Measurements from ENCODE around the gene CCNF. TPM values are rescaled to one million over a fixed set of nuclear protein-coding genes. Genes with fewer than 3 reads are reported as not detected.
A peak's percentile ranks its signal among the peaks of the same experiment; 100 is the strongest.

The CCNF gene
- total RNA-seq, 1 donor from 2014 or later = 41.6 TPM

DNA sequence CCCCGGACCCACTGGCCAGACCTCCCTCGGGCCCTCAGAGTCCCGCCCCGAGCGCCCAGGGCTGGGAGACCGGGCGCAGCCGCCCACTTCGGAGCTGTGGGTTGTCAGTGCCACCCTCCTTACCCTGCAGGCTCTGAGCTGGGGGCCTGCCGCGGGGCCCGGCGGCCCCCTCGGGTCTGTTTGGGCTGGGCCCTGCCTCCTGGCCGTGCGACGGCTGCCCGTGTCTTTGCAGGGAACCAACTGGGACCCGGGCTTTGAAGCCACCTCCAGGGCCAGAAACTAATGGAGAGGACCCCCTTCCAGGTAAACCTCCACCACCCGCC lies 31.1 kb downstream of the CCNF start:
- Mint-ChIP-seq H3K4me1 (peaks cover 7% of the 10 kb centered on the region), H3K4me3 (peak overlapping the region; percentile 83), H3K27me3 (ENCODE audit: insufficient read depth, low read depth) (peaks cover 6% of the 10 kb centered on the region), H3K9me3 (peaks cover 2% of the 10 kb centered on the region), H3K36me3 (peaks cover 7% of the 10 kb centered on the region), H3K27ac (no peak overlapping the region)
- H3F3A ChIP-seq (ENCODE audit: low read depth) = peaks cover 49% of the 10 kb centered on the region
- H3K9me3 ChIP-seq (ENCODE audit: low read depth) = no peaks in the 10 kb centered on the region
- no peaks in the 10 kb centered on the region for H3K27me3 ChIP-seq
- H3K36me3 ChIP-seq = no peaks in the 10 kb centered on the region
- H3K9ac ChIP-seq = peak overlapping the region; percentile 45
- peaks cover 14% of the 10 kb centered on the region for H3K4me1 ChIP-seq
- peak overlapping the region; percentile 97 for H3K4me2 ChIP-seq
- peak overlapping the region; percentile 42 for H3K27ac ChIP-seq
- H3K4me3 ChIP-seq = peak overlapping the region; percentile 79
- no peak overlapping the region for H2AFZ ChIP-seq (replicated peaks)
- TF ChIP-seq EZH2phosphoT487 (IDR thresholded peaks at IDR 0.05) (no peak), EZH2 (IDR thresholded peaks at IDR 0.05) (no peak)
- TF ChIP-seq, protein P1, sequence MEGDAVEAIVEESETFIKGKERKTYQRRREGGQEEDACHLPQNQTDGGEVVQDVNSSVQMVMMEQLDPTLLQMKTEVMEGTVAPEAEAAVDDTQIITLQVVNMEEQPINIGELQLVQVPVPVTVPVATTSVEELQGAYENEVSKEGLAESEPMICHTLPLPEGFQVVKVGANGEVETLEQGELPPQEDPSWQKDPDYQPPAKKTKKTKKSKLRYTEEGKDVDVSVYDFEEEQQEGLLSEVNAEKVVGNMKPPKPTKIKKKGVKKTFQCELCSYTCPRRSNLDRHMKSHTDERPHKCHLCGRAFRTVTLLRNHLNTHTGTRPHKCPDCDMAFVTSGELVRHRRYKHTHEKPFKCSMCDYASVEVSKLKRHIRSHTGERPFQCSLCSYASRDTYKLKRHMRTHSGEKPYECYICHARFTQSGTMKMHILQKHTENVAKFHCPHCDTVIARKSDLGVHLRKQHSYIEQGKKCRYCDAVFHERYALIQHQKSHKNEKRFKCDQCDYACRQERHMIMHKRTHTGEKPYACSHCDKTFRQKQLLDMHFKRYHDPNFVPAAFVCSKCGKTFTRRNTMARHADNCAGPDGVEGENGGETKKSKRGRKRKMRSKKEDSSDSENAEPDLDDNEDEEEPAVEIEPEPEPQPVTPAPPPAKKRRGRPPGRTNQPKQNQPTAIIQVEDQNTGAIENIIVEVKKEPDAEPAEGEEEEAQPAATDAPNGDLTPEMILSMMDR (IDR thresholded peaks at IDR 0.05) = no peak
- H3K79me2 ChIP-seq (ENCODE audit: low read depth) = peaks cover 15% of the 10 kb centered on the region
- H4K20me1 ChIP-seq (ENCODE audit: low read depth) = peaks cover 25% of the 10 kb centered on the region
- DNase-seq (ENCODE audit: low spot score) = no peak

- Histone ChIP-seq H4K20me1 (ENCODE audit: low read depth) (peaks cover 25% of the 10 kb centered on the region), H3K36me3 (no peaks in the 10 kb centered on the region), H2AFZ (replicated peaks) (no peak overlapping the region), H3F3A (ENCODE audit: low read depth) (peaks cover 54% of the 10 kb centered on the region), H3K79me2 (ENCODE audit: low read depth) (peaks cover 15% of the 10 kb centered on the region), H3K27ac (no peak overlapping the region), H3K9me3 (ENCODE audit: low read depth) (no peaks in the 10 kb centered on the region), H3K4me3 (peak overlapping the region; percentile 79), H3K4me1 (peaks cover 14% of the 10 kb centered on the region), H3K9ac (peak overlapping the region; percentile 45), H3K4me2 (peak overlapping the region; percentile 97), H3K27me3 (no peaks in the 10 kb centered on the region)
- Mint-ChIP-seq H3K4me1 (peaks cover 7% of the 10 kb centered on the region), H3K27ac (no peak overlapping the region), H3K9me3 (peaks cover 2% of the 10 kb centered on the region), H3K4me3 (peak overlapping the region; percentile 83), H3K36me3 (peaks cover 5% of the 10 kb centered on the region), H3K27me3 (ENCODE audit: insufficient read depth, low read depth) (peaks cover 4% of the 10 kb centered on the region)
- TF ChIP-seq EZH2 (IDR thresholded peaks at IDR 0.05) (no peak), EZH2phosphoT487 (IDR thresholded peaks at IDR 0.05) (no peak)
- TF ChIP-seq, protein P1 (IDR thresholded peaks at IDR 0.05) = no peak
- no peak for DNase-seq (ENCODE audit: low spot score)
These were observed 31.7 kb downstream of the CCNF start for GRCh38 chr16:2460916-2461315.

DNA sequence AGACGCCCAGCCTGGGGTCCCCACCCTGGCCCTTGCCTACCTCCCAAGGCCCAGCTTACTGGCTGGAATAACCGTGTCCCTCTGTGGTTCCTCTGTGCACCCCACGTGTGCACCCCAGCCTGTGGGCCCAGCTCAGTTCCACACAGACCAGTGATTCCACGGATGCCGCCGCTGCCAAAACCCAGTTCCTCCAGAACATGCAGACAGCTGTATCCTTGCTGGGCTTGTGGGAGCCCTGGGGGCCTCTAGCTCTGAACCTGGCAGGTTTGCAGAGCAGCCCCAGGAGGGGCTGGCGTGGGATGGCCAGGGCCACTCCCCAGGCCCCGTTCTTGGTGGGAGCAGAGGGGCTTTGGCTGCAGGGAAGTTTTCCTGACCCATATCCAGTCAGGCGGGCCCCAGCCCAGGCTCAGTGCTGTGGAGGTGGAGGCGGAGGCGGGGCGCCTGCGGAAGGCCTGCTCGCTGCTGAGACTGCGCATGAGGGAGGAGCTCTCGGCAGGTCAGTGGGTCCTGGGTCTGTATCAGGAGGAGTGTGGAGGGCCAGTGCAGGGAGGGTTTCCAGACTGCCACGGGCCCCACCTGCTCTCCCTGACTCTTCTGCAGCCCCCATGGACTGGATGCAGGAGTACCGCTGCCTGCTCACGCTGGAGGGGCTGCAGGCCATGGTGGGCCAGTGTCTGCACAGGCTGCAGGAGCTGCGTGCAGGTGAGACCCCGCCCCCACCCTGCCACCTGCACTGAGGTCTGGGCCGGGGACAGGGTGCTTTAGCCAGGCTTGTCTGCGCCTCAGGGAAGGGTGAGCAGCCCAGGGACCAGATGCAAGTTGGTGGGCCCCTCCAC lies 33.0 kb downstream of the CCNF start:
- H3K4me2 ChIP-seq = no peak overlapping the region
- H3F3A ChIP-seq (ENCODE audit: low read depth) = peaks cover 58% of the 10 kb centered on the region
- no peaks in the 10 kb centered on the region for H3K27me3 ChIP-seq
- no peak overlapping the region for H3K9ac ChIP-seq
- Mint-ChIP-seq H3K4me1 (peaks cover 7% of the 10 kb centered on the region), H3K27me3 (ENCODE audit: insufficient read depth, low read depth) (peaks cover 7% of the 10 kb centered on the region), H3K27ac (no peak overlapping the region), H3K4me3 (no peak overlapping the region), H3K9me3 (peaks cover 2% of the 10 kb centered on the region), H3K36me3 (peaks cover 5% of the 10 kb centered on the region)
- TF ChIP-seq EZH2 (IDR thresholded peaks at IDR 0.05) (no peak), EZH2phosphoT487 (IDR thresholded peaks at IDR 0.05) (no peak)
- TF ChIP-seq, protein P1 (IDR thresholded peaks at IDR 0.05) = no peak
- no peaks in the 10 kb centered on the region for H3K9me3 ChIP-seq (ENCODE audit: low read depth)
- peaks cover 14% of the 10 kb centered on the region for H3K4me1 ChIP-seq
- H3K4me3 ChIP-seq = no peak overlapping the region
- H3K36me3 ChIP-seq = no peaks in the 10 kb centered on the region
- H2AFZ ChIP-seq (replicated peaks) = no peak overlapping the region
- no peak overlapping the region for H3K27ac ChIP-seq
- no peak for DNase-seq (ENCODE audit: low spot score)
- H4K20me1 ChIP-seq (ENCODE audit: low read depth) = peaks cover 29% of the 10 kb centered on the region
- peaks cover 15% of the 10 kb centered on the region for H3K79me2 ChIP-seq (ENCODE audit: low read depth)
